Calu3 (cell line): ENCODE data around the gene ACY1. TPM values are rescaled to one million over a fixed set of nuclear protein-coding genes. Genes with fewer than 3 reads are reported as not detected.

Experiments
- BruUV-seq: library from RNA; stranded (reverse); fragments of 400-500 nt; replicated peaks from 2 replicates; lab custom pipeline; 2021; lab: Mats Ljungman, UMichigan
- CTCF ChIA-PET: fragments of 300-600 bp; sonication (Branson Sonifier 250); formaldehyde crosslinking; loops from one replicate; lab custom pipeline; 2022; ENCODE audit warnings: antibody characterized with exemption; lab: Charles Lee
- DNase-seq: peaks from one replicate; pipeline ENCODE4 v3.0.0; 2022
- H3K27ac Mint-ChIP-seq: one replicate; pipeline ENCODE4 v1.8.0; 2022; ENCODE audit warnings: mixed read lengths; ENCODE audit not compliant: unreplicated experiment
- H3K27me3 Mint-ChIP-seq: one replicate; pipeline ENCODE4 v1.8.0; 2022; ENCODE audit warnings: mixed read lengths; ENCODE audit not compliant: unreplicated experiment
- H3K36me3 Mint-ChIP-seq: one replicate; pipeline ENCODE4 v1.8.0; 2022; ENCODE audit warnings: mild to moderate bottlenecking, moderate library complexity, mixed read lengths; ENCODE audit not compliant: insufficient read depth, unreplicated experiment
- H3K4me1 Mint-ChIP-seq: one replicate; pipeline ENCODE4 v1.8.0; 2022; ENCODE audit warnings: mild to moderate bottlenecking, low read depth, mixed read lengths; ENCODE audit not compliant: unreplicated experiment
- H3K4me3 Mint-ChIP-seq: one replicate; pipeline ENCODE4 v1.8.0; 2022; ENCODE audit warnings: mild to moderate bottlenecking, low read depth, moderate library complexity, mixed read lengths; ENCODE audit not compliant: unreplicated experiment
- H3K9me3 Mint-ChIP-seq: one replicate; pipeline ENCODE4 v1.8.0; 2022; ENCODE audit warnings: low read depth, mixed read lengths; ENCODE audit not compliant: unreplicated experiment
- intact Hi-C: fragments of 100-400 bp; cut with micrococcal nuclease; formaldehyde crosslinking; loops from one replicate; pipeline ENCODE4 v1.10.0; 2022; ENCODE audit not compliant: unreplicated experiment
- total RNA-seq: library from RNA; stranded (reverse); gene quantifications from 2 replicates; pipeline ENCODE4 v1.2.3, GENCODE V29; 2022
- TF ChIP-seq, protein P1 (sequence below): fragments of 200-600 bp; IDR thresholded peaks from one replicate; pipeline ENCODE4 v1.8.0; 2022; ENCODE audit warnings: antibody characterized with exemption; ENCODE audit not compliant: unreplicated experiment

The ACY1 gene
- total RNA-seq, 1 experiment from 2014 or later, result 74.9 TPM

DNA sequence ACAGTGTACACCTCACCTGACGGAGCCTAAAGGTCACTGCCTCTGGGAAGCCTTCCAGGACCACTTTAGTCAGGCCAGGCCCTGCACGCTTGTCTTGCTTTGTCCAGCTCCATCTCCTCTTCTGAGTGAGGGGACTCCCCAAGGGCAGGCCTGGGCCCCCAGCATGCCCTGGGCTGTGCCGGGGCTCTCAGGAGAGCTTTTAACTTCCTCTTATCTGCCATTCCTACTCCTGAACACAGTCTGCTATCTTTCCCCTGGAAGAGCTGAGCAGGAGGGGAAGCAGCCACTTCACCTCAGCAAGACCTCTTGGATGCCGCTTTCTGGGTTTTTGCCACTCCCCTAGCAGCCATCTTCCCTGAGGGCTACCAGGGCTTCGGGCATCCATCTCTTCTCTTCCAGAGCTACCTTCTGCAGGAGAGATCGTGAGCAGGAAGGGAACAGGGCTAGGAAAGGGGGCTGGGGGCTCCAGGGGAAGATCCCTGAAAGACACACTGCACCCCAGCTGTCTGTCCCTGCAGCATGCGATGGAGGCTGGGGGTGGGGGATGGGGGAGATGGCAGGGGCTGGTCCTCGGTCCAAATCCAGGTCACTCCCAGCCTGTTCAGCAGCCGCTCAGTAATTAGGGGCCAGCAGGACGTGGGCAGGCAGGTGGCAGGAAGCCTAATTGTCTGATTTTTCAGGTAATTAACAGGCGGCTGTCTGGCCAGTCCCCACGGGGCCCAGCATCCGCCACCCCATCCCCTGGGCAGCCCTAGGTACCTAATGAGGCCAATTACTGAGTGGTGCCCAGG lies 32.3 kb downstream of the ACY1 start:
- H3K4me1 Mint-ChIP-seq, result no peaks in the 10 kb centered on the region
- H3K36me3 Mint-ChIP-seq, result no peaks in the 10 kb centered on the region
- BruUV-seq, result no TSS peak
- intact Hi-C loops, result no loop called here
- DNase-seq, result no peak
- no peak overlapping the region for H3K27ac Mint-ChIP-seq
- TF ChIP-seq, protein P1, sequence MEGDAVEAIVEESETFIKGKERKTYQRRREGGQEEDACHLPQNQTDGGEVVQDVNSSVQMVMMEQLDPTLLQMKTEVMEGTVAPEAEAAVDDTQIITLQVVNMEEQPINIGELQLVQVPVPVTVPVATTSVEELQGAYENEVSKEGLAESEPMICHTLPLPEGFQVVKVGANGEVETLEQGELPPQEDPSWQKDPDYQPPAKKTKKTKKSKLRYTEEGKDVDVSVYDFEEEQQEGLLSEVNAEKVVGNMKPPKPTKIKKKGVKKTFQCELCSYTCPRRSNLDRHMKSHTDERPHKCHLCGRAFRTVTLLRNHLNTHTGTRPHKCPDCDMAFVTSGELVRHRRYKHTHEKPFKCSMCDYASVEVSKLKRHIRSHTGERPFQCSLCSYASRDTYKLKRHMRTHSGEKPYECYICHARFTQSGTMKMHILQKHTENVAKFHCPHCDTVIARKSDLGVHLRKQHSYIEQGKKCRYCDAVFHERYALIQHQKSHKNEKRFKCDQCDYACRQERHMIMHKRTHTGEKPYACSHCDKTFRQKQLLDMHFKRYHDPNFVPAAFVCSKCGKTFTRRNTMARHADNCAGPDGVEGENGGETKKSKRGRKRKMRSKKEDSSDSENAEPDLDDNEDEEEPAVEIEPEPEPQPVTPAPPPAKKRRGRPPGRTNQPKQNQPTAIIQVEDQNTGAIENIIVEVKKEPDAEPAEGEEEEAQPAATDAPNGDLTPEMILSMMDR, result no peak
- H3K27me3 Mint-ChIP-seq, result peaks cover 3% of the 10 kb centered on the region
- no peaks in the 10 kb centered on the region for H3K9me3 Mint-ChIP-seq
- CTCF ChIA-PET, result interaction anchor here (1.0 kb wide), 1 partner anchor 10 kb away, joined by 5 read pairs; no protein-coding TSS in a partner anchor
- no peak overlapping the region for H3K4me3 Mint-ChIP-seq

DNA sequence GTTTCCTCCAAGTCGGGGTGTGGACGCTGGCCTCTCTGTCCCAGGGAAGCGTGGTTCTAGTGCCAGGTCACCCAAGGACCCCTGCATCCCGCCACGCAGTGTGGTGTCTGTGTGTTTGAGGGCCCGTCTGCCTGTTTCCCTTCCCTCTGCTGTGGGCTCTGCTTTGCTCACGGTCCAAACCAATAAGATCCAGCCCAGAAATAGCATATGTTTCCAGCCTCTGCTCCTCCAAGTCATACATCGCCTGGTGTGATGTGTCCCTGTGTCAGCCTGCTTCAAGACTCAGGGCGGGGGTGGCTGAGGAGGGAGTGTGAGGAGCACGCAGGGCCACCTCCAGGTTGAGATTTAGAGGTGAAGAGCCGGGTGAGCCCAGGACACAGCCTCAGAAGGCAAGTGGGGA lies 34.3 kb downstream of the ACY1 start:
- Mint-ChIP-seq H3K4me1 (no peaks in the 10 kb centered on the region), H3K27me3 (no peaks in the 10 kb centered on the region), H3K36me3 (no peaks in the 10 kb centered on the region), H3K4me3 (no peak overlapping the region), H3K27ac (no peak overlapping the region), H3K9me3 (no peaks in the 10 kb centered on the region)
- TF ChIP-seq, protein P1, result no peak
- CTCF ChIA-PET, result no interaction called here
- no peak for DNase-seq
- no TSS peak for BruUV-seq
- intact Hi-C loops, result no loop called here

DNA sequence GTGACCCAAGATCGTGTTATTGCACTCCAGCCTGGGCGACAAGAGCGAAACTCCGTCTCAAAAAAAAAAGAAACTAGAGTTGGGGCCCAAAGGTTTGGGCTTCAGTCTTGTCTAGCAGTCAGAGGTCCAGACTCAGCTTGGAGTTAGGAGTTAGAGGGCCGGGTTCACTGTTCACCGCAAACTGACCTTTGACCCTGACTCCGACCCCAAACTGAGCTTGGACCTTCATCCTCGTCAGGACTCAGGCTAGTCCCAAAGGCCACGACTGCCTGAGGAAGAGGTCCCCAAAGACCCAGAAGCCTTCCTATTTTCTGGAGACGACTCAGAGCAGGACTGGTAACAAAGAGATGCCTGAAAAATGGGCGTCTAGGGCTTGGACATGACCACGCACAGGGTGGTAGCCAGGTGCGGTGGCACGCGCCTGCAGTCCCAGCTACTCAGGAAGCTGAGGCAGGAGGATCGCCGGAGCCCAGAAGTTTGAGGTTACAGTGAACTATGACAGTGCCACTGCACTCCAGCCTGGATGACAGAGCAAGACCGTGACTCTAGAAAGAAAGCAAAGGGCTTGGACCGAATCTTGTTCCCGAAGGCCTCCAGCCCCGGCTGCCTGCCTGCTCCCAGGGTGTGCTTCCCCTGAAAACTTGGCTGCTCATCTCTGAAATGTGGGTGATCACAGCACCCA lies 35.1 kb downstream of the ACY1 start:
- H3K9me3 Mint-ChIP-seq, result no peaks in the 10 kb centered on the region
- H3K4me3 Mint-ChIP-seq, result no peak overlapping the region
- intact Hi-C loops, result no loop called here
- H3K27me3 Mint-ChIP-seq, result no peaks in the 10 kb centered on the region
- TF ChIP-seq, protein P1, result no peak
- BruUV-seq, result no TSS peak
- CTCF ChIA-PET, result no interaction called here
- DNase-seq, result no peak
- H3K4me1 Mint-ChIP-seq, result no peaks in the 10 kb centered on the region
- H3K27ac Mint-ChIP-seq, result no peak overlapping the region
- H3K36me3 Mint-ChIP-seq, result no peaks in the 10 kb centered on the region

DNA sequence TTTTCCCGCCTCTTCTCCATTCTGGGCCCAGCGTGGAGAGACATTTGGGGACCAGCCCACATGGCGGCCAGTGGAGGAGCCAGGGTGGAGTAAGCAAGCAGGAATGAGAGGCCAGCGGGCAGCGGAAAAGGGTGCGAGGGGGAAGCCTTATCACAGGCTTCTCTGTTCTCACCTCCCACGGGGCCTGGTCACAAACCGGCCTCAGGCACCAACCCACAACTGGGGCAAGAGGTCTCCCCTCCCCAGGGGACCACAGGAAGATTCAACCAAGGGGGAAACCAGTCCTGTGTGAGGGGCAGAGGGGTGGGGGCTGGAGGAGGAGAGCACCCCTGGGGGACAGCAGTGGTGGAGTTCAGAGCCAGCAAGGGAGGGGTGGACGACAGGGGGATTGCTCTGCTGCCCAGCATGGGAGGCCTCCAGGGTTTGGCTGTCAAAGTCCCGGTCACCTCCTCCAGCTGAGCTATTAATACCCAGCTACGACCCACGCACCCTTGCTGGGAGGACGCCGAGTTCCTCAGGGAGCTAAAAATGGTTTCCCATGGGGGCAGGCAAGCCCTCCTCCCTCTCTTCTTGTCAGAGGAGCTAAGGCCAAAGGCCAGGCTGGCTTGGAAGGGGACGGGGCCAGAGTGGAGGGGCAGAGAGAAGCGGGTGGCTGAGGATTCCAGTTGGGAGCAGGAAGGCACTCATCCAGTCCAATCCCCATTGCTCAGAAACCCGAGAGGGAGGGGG lies 36.2 kb downstream of the ACY1 start:
- Mint-ChIP-seq H3K4me1 (no peaks in the 10 kb centered on the region), H3K27me3 (no peaks in the 10 kb centered on the region), H3K27ac (no peak overlapping the region), H3K36me3 (no peaks in the 10 kb centered on the region), H3K4me3 (no peak overlapping the region), H3K9me3 (no peaks in the 10 kb centered on the region)
- TF ChIP-seq, protein P1, result no peak
- no peak for DNase-seq
- intact Hi-C loops, result no loop called here
- no TSS peak for BruUV-seq
- CTCF ChIA-PET, result no interaction called here
